Medulla oblongata (tissue), 1 donor: ENCODE data around the gene MLLT3.

Source experiments
- DNase-seq: peaks from one replicate; pipeline ENCODE4 v3.0.0-alpha.2; 2015; ENCODE audit errors: extremely low spot score

MLLT3 gene

GRCh38 chr9:20625003-20625349 lies 2.7 kb upstream of the MLLT3 start:
- no peak for DNase-seq

GRCh38 chr9:20624201-20625002 lies 2.1 kb upstream of the MLLT3 start:
- peak; percentile 94 for DNase-seq

GRCh38 chr9:20623748-20624124 lies 1.4 kb upstream of the MLLT3 start:
- no peak for DNase-seq

GRCh38 chr9:20623021-20623747 lies 885 bp upstream of the MLLT3 start:
- peak; percentile 60 for DNase-seq

GRCh38 chr9:20621471-20622329 lies 599 bp downstream of the MLLT3 start:
- peak; percentile 73 for DNase-seq

GRCh38 chr9:20620650-20621470 lies 1.4 kb downstream of the MLLT3 start:
- DNase-seq, result no peak

GRCh38 chr9:20619487-20620200 lies 2.7 kb downstream of the MLLT3 start:
- DNase-seq, result no peak

- no peak for DNase-seq
These were observed 3.9 kb downstream of the MLLT3 start for GRCh38 chr9:20618361-20618802.

- no peak for DNase-seq
These were observed 5.5 kb downstream of the MLLT3 start for GRCh38 chr9:20616808-20617207.

- DNase-seq, result no peak
These were observed 7.6 kb downstream of the MLLT3 start for GRCh38 chr9:20614602-20615216.

GRCh38 chr9:20611691-20612287 lies 10.5 kb downstream of the MLLT3 start:
- no peak for DNase-seq

GRCh38 chr9:20610591-20610990 lies 11.7 kb downstream of the MLLT3 start:
- no peak for DNase-seq

GRCh38 chr9:20608582-20608981 lies 13.7 kb downstream of the MLLT3 start:
- DNase-seq, result no peak

GRCh38 chr9:20606652-20607051 lies 15.6 kb downstream of the MLLT3 start:
- no peak for DNase-seq

- DNase-seq, result no peak
These were observed 17.7 kb downstream of the MLLT3 start for GRCh38 chr9:20604562-20604961.

GRCh38 chr9:20603524-20604268 lies 18.6 kb downstream of the MLLT3 start:
- no peak for DNase-seq

GRCh38 chr9:20601292-20601691 lies 21.0 kb downstream of the MLLT3 start:
- no peak for DNase-seq

- no peak for DNase-seq
These were observed 23.1 kb downstream of the MLLT3 start for GRCh38 chr9:20599195-20599594.

- no peak for DNase-seq
These were observed 23.9 kb downstream of the MLLT3 start for GRCh38 chr9:20598367-20598766.
